GM23338 (cell line): Measurements from ENCODE around the gene IHH. TPM values are rescaled to one million over a fixed set of nuclear protein-coding genes. Genes with fewer than 3 reads are reported as not detected.

Experiments
- ATAC-seq: fragments of 200-7000 bp; cut with Tn5 transposase; 3 replicates; pipeline ENCODE4 v1.9.1; 2020
- DNase-seq: peaks from one replicate; pipeline ENCODE4 v3.0.0-alpha.2; 2015; ENCODE audit warnings: low spot score
- H2AFZ ChIP-seq: fragments of 200-600 bp; sonication (generic); 2 replicates; pipeline ENCODE4 v1.8.0; 2016; ENCODE audit warnings: antibody characterized with exemption, mild to moderate bottlenecking, moderate library complexity
- H3F3A ChIP-seq: fragments of 200-600 bp; sonication (generic); replicated peaks from 2 replicates; pipeline ENCODE4 v1.8.0; 2017; ENCODE audit warnings: antibody characterized with exemption, mixed run types, low read depth
- H3K27ac ChIP-seq: fragments of 200-600 bp; sonication (generic); 2 replicates; pipeline ENCODE4 v1.6.1; 2016; ENCODE audit warnings: low read depth
- H3K27me3 ChIP-seq: fragments of 200-600 bp; sonication (generic); 2 replicates; pipeline ENCODE4 v1.8.0; 2016; ENCODE audit warnings: mild to moderate bottlenecking, mixed run types, moderate library complexity; ENCODE audit not compliant: insufficient read depth
- H3K36me3 ChIP-seq: fragments of 200-600 bp; sonication (generic); 2 replicates; pipeline ENCODE4 v1.8.0; 2016; ENCODE audit warnings: mild to moderate bottlenecking; ENCODE audit not compliant: insufficient read depth
- H3K4me1 ChIP-seq: fragments of 200-600 bp; sonication (generic); 2 replicates; pipeline ENCODE4 v1.8.0; 2016; ENCODE audit warnings: mild to moderate bottlenecking, moderate library complexity; ENCODE audit not compliant: insufficient read depth
- H3K4me2 ChIP-seq: fragments of 200-600 bp; sonication (generic); 2 replicates; pipeline ENCODE4 v1.7.1; 2017; ENCODE audit warnings: mixed run types
- H3K4me3 ChIP-seq: fragments of 200-600 bp; sonication (generic); 2 replicates; pipeline ENCODE4 v1.6.1; 2016; ENCODE audit warnings: mixed run types
- H3K79me2 ChIP-seq: fragments of 200-600 bp; sonication (generic); replicated peaks from 2 replicates; pipeline ENCODE4 v1.8.0; 2017; ENCODE audit warnings: mild to moderate bottlenecking; ENCODE audit not compliant: insufficient read depth
- H3K9me2 ChIP-seq: fragments of 200-600 bp; sonication (generic); 2 replicates; pipeline ENCODE4 v1.8.0; 2017; ENCODE audit not compliant: insufficient read depth
- H4K20me1 ChIP-seq: fragments of 200-600 bp; sonication (generic); replicated peaks from 2 replicates; pipeline ENCODE4 v1.8.0; 2017; ENCODE audit warnings: mild to moderate bottlenecking; ENCODE audit not compliant: insufficient read depth
- H3K27ac Mint-ChIP-seq: 2 replicates; pipeline ENCODE4 v1.8.0; 2020; ENCODE audit warnings: inconsistent platforms, mild to moderate bottlenecking, moderate library complexity, mixed read lengths
- H3K27me3 Mint-ChIP-seq: 3 replicates; pipeline ENCODE4 v1.8.0; 2022; ENCODE audit warnings: low read depth, mild to moderate bottlenecking, moderate library complexity, mixed read lengths, inconsistent platforms; ENCODE audit not compliant: insufficient read depth, poor library complexity
- H3K36me3 Mint-ChIP-seq: 3 replicates; pipeline ENCODE4 v1.8.0; 2021; ENCODE audit warnings: low read depth, mild to moderate bottlenecking, inconsistent platforms, moderate library complexity, mixed read lengths
- H3K4me1 Mint-ChIP-seq: 3 replicates; pipeline ENCODE4 v1.8.0; 2020; ENCODE audit warnings: mild to moderate bottlenecking, inconsistent platforms, mixed read lengths
- H3K4me3 Mint-ChIP-seq: 3 replicates; pipeline ENCODE4 v1.8.0; 2021; ENCODE audit warnings: moderate library complexity, mild to moderate bottlenecking, inconsistent platforms, mixed read lengths
- H3K9me3 Mint-ChIP-seq: 3 replicates; pipeline ENCODE4 v1.8.0; 2020; ENCODE audit warnings: moderate library complexity, mild to moderate bottlenecking, inconsistent platforms, mixed read lengths
- CREB1 ChIP-seq: fragments of 250-450 bp; sonication (Bioruptor Pico); IDR thresholded peaks from 2 replicates; pipeline ENCODE4 v1.5.0; 2020; ENCODE audit warnings: low read depth, mild to moderate bottlenecking, moderate library complexity
- EZH2 ChIP-seq: fragments of 200-600 bp; sonication (generic); IDR thresholded peaks from one replicate; pipeline ENCODE4 v1.8.0; 2017; ENCODE audit warnings: antibody characterized with exemption, mild to moderate bottlenecking, low read depth; ENCODE audit not compliant: unreplicated experiment
- EZH2phosphoT487 ChIP-seq: fragments of 200-600 bp; sonication (generic); IDR thresholded peaks from one replicate; pipeline ENCODE4 v1.8.1; 2018; ENCODE audit warnings: antibody characterized with exemption; ENCODE audit not compliant: unreplicated experiment
- JUNB ChIP-seq: IDR thresholded peaks from one replicate; pipeline ENCODE4 v1.6.1; 2016; ENCODE audit warnings: antibody characterized with exemption; ENCODE audit not compliant: unreplicated experiment
- NANOG ChIP-seq: IDR thresholded peaks from 2 replicates; pipeline ENCODE4 v1.6.1; 2016; ENCODE audit warnings: antibody characterized with exemption, borderline replicate concordance
- POLR2AphosphoS5 ChIP-seq: IDR thresholded peaks from 2 replicates; pipeline ENCODE4 v1.6.1; 2016; ENCODE audit warnings: antibody characterized with exemption, low read depth
- STAT1 ChIP-seq: IDR thresholded peaks from one replicate; pipeline ENCODE4 v1.6.1; 2016; ENCODE audit warnings: antibody characterized with exemption; ENCODE audit not compliant: unreplicated experiment
- ZNF114 ChIP-seq: fragments of 250-450 bp; sonication (Bioruptor Pico); IDR thresholded peaks from 2 replicates; pipeline ENCODE4 v1.5.0; 2020; ENCODE audit warnings: mild to moderate bottlenecking, moderate library complexity
- ZNF331 ChIP-seq: fragments of 250-450 bp; sonication (Bioruptor Pico); IDR thresholded peaks from 2 replicates; pipeline ENCODE4 v1.5.0; 2020; ENCODE audit warnings: low read depth, mild to moderate bottlenecking, moderate library complexity
- polyA plus RNA-seq: library from polyadenylated mRNA; unstranded; fragments of >200 nt; fragmentation: Nextera tagmentation; extraction: Ambion mirVana; gene quantifications from 2 replicates; pipeline ENCODE4 v1.2.1, GENCODE V29; 2016
- total RNA-seq: library from RNA; depleted of rRNA; stranded (reverse); fragments of >200 nt; shearing (Covaris generic); gene quantifications from 2 replicates; pipeline ENCODE4 v1.2.3, GENCODE V29; 2014
- TF ChIP-seq, protein P1 (sequence below), 2 experiments: fragments of 200-600 bp in 1 of 2; sonication (generic) in 1 of 2; conservative IDR thresholded peaks; 2 replicates each; pipeline versions ENCODE4 v1.5.1 to v1.6.1; 2016 to 2017; ENCODE audit warnings: antibody characterized with exemption in 2 of 2, low read depth in 2 of 2, mild to moderate bottlenecking in 2 of 2, moderate library complexity in 1 of 2
- TF ChIP-seq, protein P2 (sequence below): fragments of 250-450 bp; sonication (Bioruptor Pico); IDR thresholded peaks from 2 replicates; pipeline ENCODE4 v1.5.0; 2020; ENCODE audit warnings: mild to moderate bottlenecking, moderate library complexity
- TF ChIP-seq, protein P3 (sequence below): IDR thresholded peaks from 2 replicates; pipeline ENCODE4 v1.6.1; 2016; ENCODE audit warnings: antibody characterized with exemption
- TF ChIP-seq, protein P4 (sequence below): IDR thresholded peaks from one replicate; pipeline ENCODE4 v1.6.1; 2018; ENCODE audit warnings: antibody characterized with exemption; ENCODE audit not compliant: unreplicated experiment

Gene IHH
- total and polyA plus RNA-seq, 2 experiments from 2014 or later, result not detected

DNA sequence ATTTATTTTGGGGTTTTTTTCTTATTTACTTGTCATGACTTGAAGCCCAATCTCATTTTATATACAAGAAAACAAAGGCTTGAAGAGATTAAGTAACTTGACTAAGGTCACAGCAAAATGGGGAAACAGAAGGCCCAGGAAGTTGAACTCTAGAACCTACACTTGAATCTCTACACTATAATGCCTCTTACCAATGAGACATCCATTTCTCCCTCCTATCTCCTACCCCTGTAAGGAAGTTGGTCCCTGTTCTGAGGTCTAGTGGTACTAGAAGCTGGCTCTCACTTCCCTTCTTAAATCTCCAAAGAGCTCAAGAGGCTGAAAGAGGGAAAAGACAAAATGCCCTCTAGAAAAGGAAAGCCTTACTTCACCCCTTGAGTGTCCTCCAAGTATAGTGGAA is 25.5 kb upstream of the IHH start:
- Mint-ChIP-seq H3K27me3 (peaks cover 5% of the 10 kb centered on the region), H3K4me3 (no peak overlapping the region), H3K9me3 (no peaks in the 10 kb centered on the region), H3K27ac (no peak overlapping the region), H3K4me1 (peaks cover 17% of the 10 kb centered on the region), H3K36me3 (no peaks in the 10 kb centered on the region)
- Histone ChIP-seq H3K27ac (no peak overlapping the region), H3K9me2 (no peaks in the 10 kb centered on the region), H2AFZ (no peak overlapping the region), H3K4me1 (peaks cover 10% of the 10 kb centered on the region), H3K4me3 (no peak overlapping the region), H3K27me3 (no peaks in the 10 kb centered on the region), H3K79me2 (no peaks in the 10 kb centered on the region), H3K36me3 (no peaks in the 10 kb centered on the region), H3K4me2 (no peak overlapping the region), H3F3A (no peaks in the 10 kb centered on the region), H4K20me1 (peaks cover 9% of the 10 kb centered on the region; the same call in 1 of the 2 replicates)
- ATAC-seq (no peak), DNase-seq (no peak)
- TF ChIP-seq NANOG (no peak), POLR2AphosphoS5 (no peak), EZH2phosphoT487 (no peak), JUNB (no peak), EZH2 (no peak), CREB1 (CRISPR knock-in tag) (no peak), ZNF331 (CRISPR knock-in tag) (no peak), STAT1 (no peak), ZNF114 (CRISPR knock-in tag) (no peak)
- TF ChIP-seq, protein P1, sequence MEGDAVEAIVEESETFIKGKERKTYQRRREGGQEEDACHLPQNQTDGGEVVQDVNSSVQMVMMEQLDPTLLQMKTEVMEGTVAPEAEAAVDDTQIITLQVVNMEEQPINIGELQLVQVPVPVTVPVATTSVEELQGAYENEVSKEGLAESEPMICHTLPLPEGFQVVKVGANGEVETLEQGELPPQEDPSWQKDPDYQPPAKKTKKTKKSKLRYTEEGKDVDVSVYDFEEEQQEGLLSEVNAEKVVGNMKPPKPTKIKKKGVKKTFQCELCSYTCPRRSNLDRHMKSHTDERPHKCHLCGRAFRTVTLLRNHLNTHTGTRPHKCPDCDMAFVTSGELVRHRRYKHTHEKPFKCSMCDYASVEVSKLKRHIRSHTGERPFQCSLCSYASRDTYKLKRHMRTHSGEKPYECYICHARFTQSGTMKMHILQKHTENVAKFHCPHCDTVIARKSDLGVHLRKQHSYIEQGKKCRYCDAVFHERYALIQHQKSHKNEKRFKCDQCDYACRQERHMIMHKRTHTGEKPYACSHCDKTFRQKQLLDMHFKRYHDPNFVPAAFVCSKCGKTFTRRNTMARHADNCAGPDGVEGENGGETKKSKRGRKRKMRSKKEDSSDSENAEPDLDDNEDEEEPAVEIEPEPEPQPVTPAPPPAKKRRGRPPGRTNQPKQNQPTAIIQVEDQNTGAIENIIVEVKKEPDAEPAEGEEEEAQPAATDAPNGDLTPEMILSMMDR (conservative IDR thresholded peaks at IDR 0.05; ENCODE audit: low read depth in 2 of 2), result no peak
- TF ChIP-seq, protein P2, sequence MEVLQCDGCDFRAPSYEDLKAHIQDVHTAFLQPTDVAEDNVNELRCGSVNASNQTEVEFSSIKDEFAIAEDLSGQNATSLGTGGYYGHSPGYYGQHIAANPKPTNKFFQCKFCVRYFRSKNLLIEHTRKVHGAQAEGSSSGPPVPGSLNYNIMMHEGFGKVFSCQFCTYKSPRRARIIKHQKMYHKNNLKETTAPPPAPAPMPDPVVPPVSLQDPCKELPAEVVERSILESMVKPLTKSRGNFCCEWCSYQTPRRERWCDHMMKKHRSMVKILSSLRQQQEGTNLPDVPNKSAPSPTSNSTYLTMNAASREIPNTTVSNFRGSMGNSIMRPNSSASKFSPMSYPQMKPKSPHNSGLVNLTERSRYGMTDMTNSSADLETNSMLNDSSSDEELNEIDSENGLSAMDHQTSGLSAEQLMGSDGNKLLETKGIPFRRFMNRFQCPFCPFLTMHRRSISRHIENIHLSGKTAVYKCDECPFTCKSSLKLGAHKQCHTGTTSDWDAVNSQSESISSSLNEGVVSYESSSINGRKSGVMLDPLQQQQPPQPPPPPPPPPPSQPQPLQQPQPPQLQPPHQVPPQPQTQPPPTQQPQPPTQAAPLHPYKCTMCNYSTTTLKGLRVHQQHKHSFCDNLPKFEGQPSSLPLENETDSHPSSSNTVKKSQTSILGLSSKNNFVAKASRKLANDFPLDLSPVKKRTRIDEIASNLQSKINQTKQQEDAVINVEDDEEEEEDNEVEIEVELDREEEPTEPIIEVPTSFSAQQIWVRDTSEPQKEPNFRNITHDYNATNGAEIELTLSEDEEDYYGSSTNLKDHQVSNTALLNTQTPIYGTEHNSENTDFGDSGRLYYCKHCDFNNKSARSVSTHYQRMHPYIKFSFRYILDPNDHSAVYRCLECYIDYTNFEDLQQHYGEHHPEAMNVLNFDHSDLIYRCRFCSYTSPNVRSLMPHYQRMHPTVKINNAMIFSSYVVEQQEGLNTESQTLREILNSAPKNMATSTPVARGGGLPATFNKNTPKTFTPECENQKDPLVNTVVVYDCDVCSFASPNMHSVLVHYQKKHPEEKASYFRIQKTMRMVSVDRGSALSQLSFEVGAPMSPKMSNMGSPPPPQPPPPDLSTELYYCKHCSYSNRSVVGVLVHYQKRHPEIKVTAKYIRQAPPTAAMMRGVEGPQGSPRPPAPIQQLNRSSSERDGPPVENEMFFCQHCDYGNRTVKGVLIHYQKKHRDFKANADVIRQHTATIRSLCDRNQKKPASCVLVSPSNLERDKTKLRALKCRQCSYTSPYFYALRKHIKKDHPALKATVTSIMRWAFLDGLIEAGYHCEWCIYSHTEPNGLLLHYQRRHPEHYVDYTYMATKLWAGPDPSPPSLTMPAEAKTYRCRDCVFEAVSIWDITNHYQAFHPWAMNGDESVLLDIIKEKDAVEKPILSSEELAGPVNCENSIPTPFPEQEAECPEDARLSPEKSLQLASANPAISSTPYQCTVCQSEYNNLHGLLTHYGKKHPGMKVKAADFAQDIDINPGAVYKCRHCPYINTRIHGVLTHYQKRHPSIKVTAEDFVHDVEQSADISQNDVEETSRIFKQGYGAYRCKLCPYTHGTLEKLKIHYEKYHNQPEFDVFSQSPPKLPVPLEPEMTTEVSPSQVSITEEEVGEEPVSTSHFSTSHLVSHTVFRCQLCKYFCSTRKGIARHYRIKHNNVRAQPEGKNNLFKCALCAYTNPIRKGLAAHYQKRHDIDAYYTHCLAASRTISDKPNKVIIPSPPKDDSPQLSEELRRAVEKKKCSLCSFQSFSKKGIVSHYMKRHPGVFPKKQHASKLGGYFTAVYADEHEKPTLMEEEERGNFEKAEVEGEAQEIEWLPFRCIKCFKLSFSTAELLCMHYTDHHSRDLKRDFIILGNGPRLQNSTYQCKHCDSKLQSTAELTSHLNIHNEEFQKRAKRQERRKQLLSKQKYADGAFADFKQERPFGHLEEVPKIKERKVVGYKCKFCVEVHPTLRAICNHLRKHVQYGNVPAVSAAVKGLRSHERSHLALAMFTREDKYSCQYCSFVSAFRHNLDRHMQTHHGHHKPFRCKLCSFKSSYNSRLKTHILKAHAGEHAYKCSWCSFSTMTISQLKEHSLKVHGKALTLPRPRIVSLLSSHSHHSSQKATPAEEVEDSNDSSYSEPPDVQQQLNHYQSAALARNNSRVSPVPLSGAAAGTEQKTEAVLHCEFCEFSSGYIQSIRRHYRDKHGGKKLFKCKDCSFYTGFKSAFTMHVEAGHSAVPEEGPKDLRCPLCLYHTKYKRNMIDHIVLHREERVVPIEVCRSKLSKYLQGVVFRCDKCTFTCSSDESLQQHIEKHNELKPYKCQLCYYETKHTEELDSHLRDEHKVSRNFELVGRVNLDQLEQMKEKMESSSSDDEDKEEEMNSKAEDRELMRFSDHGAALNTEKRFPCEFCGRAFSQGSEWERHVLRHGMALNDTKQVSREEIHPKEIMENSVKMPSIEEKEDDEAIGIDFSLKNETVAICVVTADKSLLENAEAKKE (CRISPR knock-in tag), result no peak
- TF ChIP-seq, protein P3, sequence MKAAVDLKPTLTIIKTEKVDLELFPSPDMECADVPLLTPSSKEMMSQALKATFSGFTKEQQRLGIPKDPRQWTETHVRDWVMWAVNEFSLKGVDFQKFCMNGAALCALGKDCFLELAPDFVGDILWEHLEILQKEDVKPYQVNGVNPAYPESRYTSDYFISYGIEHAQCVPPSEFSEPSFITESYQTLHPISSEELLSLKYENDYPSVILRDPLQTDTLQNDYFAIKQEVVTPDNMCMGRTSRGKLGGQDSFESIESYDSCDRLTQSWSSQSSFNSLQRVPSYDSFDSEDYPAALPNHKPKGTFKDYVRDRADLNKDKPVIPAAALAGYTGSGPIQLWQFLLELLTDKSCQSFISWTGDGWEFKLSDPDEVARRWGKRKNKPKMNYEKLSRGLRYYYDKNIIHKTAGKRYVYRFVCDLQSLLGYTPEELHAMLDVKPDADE, result no peak
- TF ChIP-seq, protein P4, sequence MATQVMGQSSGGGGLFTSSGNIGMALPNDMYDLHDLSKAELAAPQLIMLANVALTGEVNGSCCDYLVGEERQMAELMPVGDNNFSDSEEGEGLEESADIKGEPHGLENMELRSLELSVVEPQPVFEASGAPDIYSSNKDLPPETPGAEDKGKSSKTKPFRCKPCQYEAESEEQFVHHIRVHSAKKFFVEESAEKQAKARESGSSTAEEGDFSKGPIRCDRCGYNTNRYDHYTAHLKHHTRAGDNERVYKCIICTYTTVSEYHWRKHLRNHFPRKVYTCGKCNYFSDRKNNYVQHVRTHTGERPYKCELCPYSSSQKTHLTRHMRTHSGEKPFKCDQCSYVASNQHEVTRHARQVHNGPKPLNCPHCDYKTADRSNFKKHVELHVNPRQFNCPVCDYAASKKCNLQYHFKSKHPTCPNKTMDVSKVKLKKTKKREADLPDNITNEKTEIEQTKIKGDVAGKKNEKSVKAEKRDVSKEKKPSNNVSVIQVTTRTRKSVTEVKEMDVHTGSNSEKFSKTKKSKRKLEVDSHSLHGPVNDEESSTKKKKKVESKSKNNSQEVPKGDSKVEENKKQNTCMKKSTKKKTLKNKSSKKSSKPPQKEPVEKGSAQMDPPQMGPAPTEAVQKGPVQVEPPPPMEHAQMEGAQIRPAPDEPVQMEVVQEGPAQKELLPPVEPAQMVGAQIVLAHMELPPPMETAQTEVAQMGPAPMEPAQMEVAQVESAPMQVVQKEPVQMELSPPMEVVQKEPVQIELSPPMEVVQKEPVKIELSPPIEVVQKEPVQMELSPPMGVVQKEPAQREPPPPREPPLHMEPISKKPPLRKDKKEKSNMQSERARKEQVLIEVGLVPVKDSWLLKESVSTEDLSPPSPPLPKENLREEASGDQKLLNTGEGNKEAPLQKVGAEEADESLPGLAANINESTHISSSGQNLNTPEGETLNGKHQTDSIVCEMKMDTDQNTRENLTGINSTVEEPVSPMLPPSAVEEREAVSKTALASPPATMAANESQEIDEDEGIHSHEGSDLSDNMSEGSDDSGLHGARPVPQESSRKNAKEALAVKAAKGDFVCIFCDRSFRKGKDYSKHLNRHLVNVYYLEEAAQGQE, result no peak
